Ovary (tissue), 3 donors: ENCODE results near the gene TPX2.

ENCODE experiments used
- POLR2A ChIP-seq: fragments of 450-650 bp; IDR thresholded peaks from one replicate; pipeline ENCODE4 v1.6.1; 2017; ENCODE audit warnings: antibody characterized with exemption, mild to moderate bottlenecking, moderate library complexity
- TF ChIP-seq, protein P1 (sequence below), 3 donors: fragments of 450-650 bp in 2 of 3; fragments of 200-600 bp in 1 of 3; IDR thresholded peaks; one replicate each; pipeline versions ENCODE4 v1.5.1 to v1.8.0; 2016 to 2022; ENCODE audit warnings: antibody characterized with exemption in 3 of 3, mild to moderate bottlenecking in 1 of 3
- donor health status: DM: no; HTN: no; CAD: no.

DNA sequence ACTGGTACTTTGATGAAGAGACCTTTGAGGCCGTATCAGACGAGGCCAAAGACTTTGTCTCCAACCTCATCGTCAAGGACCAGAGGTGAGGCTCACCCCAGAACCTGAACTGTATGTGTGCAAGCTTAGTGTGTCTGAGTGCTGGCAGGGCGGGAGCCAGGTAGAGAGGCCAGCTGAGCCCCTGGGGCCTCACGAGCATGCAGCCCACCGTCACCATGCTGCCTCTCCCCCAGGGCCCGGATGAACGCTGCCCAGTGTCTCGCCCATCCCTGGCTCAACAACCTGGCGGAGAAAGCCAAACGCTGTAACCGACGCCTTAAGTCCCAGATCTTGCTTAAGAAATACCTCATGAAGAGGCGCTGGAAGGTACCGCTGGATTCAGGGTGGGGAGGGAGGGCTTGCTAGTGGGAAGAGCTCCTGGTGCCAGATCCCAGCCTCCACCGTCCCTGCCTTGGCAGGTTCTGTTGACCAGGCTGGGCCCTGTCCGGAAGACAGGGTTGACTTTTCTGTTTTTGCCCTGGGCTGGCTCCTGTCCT, 92.7 kb downstream of the TPX2 start:
- TF ChIP-seq, protein P1, sequence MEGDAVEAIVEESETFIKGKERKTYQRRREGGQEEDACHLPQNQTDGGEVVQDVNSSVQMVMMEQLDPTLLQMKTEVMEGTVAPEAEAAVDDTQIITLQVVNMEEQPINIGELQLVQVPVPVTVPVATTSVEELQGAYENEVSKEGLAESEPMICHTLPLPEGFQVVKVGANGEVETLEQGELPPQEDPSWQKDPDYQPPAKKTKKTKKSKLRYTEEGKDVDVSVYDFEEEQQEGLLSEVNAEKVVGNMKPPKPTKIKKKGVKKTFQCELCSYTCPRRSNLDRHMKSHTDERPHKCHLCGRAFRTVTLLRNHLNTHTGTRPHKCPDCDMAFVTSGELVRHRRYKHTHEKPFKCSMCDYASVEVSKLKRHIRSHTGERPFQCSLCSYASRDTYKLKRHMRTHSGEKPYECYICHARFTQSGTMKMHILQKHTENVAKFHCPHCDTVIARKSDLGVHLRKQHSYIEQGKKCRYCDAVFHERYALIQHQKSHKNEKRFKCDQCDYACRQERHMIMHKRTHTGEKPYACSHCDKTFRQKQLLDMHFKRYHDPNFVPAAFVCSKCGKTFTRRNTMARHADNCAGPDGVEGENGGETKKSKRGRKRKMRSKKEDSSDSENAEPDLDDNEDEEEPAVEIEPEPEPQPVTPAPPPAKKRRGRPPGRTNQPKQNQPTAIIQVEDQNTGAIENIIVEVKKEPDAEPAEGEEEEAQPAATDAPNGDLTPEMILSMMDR (IDR thresholded peaks at IDR 0.05) = no peak
- TF ChIP-seq POLR2A = no peak
